Endodermal cell (in vitro differentiated cells): Measurements from ENCODE around the gene PRKCG. TPM values are rescaled to one million over a fixed set of nuclear protein-coding genes. Genes with fewer than 3 reads are reported as not detected.

Source experiments
- DNase-seq: peaks from one replicate; pipeline ENCODE4 v3.0.0-alpha.2; 2017
- H3K27ac ChIP-seq: 2 replicates; pipeline ENCODE4 v1.5.1; 2013; ENCODE audit warnings: mild to moderate bottlenecking, low read depth, low read length, moderate library complexity
- H3K27me3 ChIP-seq: 2 replicates; pipeline ENCODE4 v1.6.1; 2013; ENCODE audit warnings: mild to moderate bottlenecking, low read length, moderate library complexity; ENCODE audit not compliant: insufficient read depth, control insufficient read depth, poor library complexity, severe bottlenecking
- H3K36me3 ChIP-seq: 2 replicates; pipeline ENCODE4 v1.7.0; 2013; ENCODE audit warnings: mild to moderate bottlenecking, low read length, moderate library complexity; ENCODE audit not compliant: control insufficient read depth, insufficient read depth
- H3K4me1 ChIP-seq: one replicate; pipeline ENCODE4 v1.7.0; 2013; ENCODE audit warnings: low read length; ENCODE audit not compliant: control insufficient read depth, insufficient read depth
- H3K4me3 ChIP-seq: 2 replicates; pipeline ENCODE4 v1.5.1; 2013; ENCODE audit warnings: mild to moderate bottlenecking, low read length, moderate library complexity
- H3K9ac ChIP-seq: 2 replicates; pipeline ENCODE4 v1.6.1; 2013; ENCODE audit warnings: mild to moderate bottlenecking, low read length, moderate library complexity; ENCODE audit not compliant: poor library complexity, severe bottlenecking; ENCODE audit errors: extremely low read depth
- H3K9me3 ChIP-seq: 2 replicates; pipeline ENCODE4 v1.6.1; 2013; ENCODE audit warnings: mild to moderate bottlenecking, low read length, moderate library complexity; ENCODE audit not compliant: control insufficient read depth
- H3K27ac Mint-ChIP-seq: 2 replicates; pipeline ENCODE4 v1.8.0; 2020; ENCODE audit warnings: mixed read lengths
- H3K27me3 Mint-ChIP-seq: 2 replicates; pipeline ENCODE4 v1.8.0; 2021; ENCODE audit warnings: mild to moderate bottlenecking, mixed read lengths; ENCODE audit not compliant: insufficient read depth
- H3K36me3 Mint-ChIP-seq: 2 replicates; pipeline ENCODE4 v1.8.0; 2020; ENCODE audit warnings: low read depth, mixed read lengths
- H3K4me1 Mint-ChIP-seq: 2 replicates; pipeline ENCODE4 v1.8.0; 2020; ENCODE audit warnings: mixed read lengths
- H3K4me3 Mint-ChIP-seq: 2 replicates; pipeline ENCODE4 v1.8.0; 2020; ENCODE audit warnings: mild to moderate bottlenecking, moderate library complexity, mixed read lengths
- H3K9me3 Mint-ChIP-seq: 2 replicates; pipeline ENCODE4 v1.8.0; 2020; ENCODE audit warnings: mild to moderate bottlenecking, mixed read lengths
- WGBS, 2 experiments: methylation state at CpG; one replicate each; pipeline versions ENCODE4 v1.1.5 to v1.1.7; 2013; ENCODE audit warnings: missing lambda C conversion rate in 2 of 2, mixed read lengths in 1 of 2; ENCODE audit not compliant: insufficient coverage in 1 of 2, insufficient read length in 1 of 2; 5-methylcytosine and 5-hydroxymethylcytosine counted together
- total RNA-seq, 2 donors: library from RNA; stranded (reverse); fragmentation: NEBNext Ultra II Directional in 1 of 2; extraction: Animal tissue kit (Norgen Biotek cat#: 25700) in 1 of 2; gene quantifications; 2 replicates in 1 of 2; 3 replicates in 1 of 2; pipeline ENCODE4 v1.2.1, GENCODE V29; 2021
- TF ChIP-seq, protein P1 (sequence below): fragments of 200-600 bp; sonication (generic); conservative IDR thresholded peaks from 2 replicates; pipeline ENCODE4 v1.5.0; 2021; ENCODE audit warnings: antibody characterized with exemption, mild to moderate bottlenecking

PRKCG gene
- total RNA-seq, 2 donors from 2014 or later, result 2.7 to 5.6 TPM

DNA sequence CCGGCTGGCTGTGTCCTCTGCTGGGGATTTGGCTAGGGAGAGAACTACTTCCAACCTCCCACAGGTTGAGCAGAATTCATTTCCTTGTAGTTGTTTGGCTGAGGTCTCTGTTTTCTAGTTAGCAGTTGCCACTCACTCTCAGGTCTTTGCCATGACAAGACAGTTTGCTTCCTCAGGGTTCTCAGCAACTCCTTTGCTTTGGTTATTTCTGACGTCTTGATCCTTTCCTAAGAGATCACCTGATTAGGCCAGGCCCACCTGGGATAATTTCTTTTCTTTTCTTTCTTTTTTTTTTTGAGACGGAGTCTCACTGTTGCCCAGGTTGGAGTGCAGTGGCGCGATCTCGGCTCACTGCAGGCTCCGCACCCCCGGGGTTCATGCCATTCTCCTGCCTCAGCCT, 71.4 kb downstream of the PRKCG start:
- Mint-ChIP-seq H3K36me3 (no peaks in the 10 kb centered on the region), H3K27ac (no peak overlapping the region), H3K27me3 (peaks cover 27% of the 10 kb centered on the region), H3K9me3 (peaks cover 2% of the 10 kb centered on the region), H3K4me1 (peaks cover 10% of the 10 kb centered on the region), H3K4me3 (no peak overlapping the region)
- H3K36me3 ChIP-seq, result no peaks in the 10 kb centered on the region
- H3K27ac ChIP-seq, result no peak overlapping the region
- TF ChIP-seq, protein P1, sequence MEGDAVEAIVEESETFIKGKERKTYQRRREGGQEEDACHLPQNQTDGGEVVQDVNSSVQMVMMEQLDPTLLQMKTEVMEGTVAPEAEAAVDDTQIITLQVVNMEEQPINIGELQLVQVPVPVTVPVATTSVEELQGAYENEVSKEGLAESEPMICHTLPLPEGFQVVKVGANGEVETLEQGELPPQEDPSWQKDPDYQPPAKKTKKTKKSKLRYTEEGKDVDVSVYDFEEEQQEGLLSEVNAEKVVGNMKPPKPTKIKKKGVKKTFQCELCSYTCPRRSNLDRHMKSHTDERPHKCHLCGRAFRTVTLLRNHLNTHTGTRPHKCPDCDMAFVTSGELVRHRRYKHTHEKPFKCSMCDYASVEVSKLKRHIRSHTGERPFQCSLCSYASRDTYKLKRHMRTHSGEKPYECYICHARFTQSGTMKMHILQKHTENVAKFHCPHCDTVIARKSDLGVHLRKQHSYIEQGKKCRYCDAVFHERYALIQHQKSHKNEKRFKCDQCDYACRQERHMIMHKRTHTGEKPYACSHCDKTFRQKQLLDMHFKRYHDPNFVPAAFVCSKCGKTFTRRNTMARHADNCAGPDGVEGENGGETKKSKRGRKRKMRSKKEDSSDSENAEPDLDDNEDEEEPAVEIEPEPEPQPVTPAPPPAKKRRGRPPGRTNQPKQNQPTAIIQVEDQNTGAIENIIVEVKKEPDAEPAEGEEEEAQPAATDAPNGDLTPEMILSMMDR, result no peak
- H3K9me3 ChIP-seq, result no peaks in the 10 kb centered on the region
- no peak overlapping the region for H3K9ac ChIP-seq
- no peaks in the 10 kb centered on the region for H3K4me1 ChIP-seq
- H3K27me3 ChIP-seq, result peaks cover 19% of the 10 kb centered on the region
- no peak overlapping the region for H3K4me3 ChIP-seq
- DNase-seq, result no peak
- WGBS, 2 experiments, result 91 to 95% methylated on average over 3 to 8 of the region's 8 CpGs

Other genes with a start within 250 kb of the PRKCG start
- 1 to 10 TPM in 1 of 2 donors, under 1 TPM in 1; 0.20 to 2.6 TPM for gene NLRP12, start 57.9 kb upstream of the PRKCG start, total RNA-seq
- gene MYADM, start 14.3 kb upstream of the PRKCG start, total RNA-seq, result 100 to 1,000 TPM; 112 to 157 TPM
- 1 to 10 TPM; 2.7 to 3.4 TPM for gene CACNG7, start 27.1 kb downstream of the PRKCG start, total RNA-seq
- gene CACNG8, start 80.7 kb downstream of the PRKCG start, total RNA-seq, result 1 to 10 TPM in 1 of 2 donors, under 1 TPM in 1; 0.48 to 4.8 TPM
- gene CACNG6, start 109.4 kb downstream of the PRKCG start, total RNA-seq, result 1 to 10 TPM in 1 of 2 donors, under 1 TPM in 1; 0.92 to 1.8 TPM
- gene VSTM1, start 181.7 kb downstream of the PRKCG start, total RNA-seq, result not detected
- not detected for gene TARM1, start 199.2 kb downstream of the PRKCG start, total RNA-seq
- under 1 TPM; 0.20 to 0.44 TPM for gene OSCAR, start 218.6 kb downstream of the PRKCG start, total RNA-seq
- 100 to 1,000 TPM; 196 to 229 TPM for gene NDUFA3, start 220.7 kb downstream of the PRKCG start, total RNA-seq
- 10 to 100 TPM; 19.5 to 21.6 TPM for gene TFPT, start 233.5 kb downstream of the PRKCG start, total RNA-seq
- gene PRPF31, start 233.6 kb downstream of the PRKCG start, total RNA-seq, result 10 to 100 TPM; 79.0 to 85.5 TPM